GM12872 (cell line): Measurements from ENCODE around the gene SEPTIN11.

Experiments
- CTCF ChIP-seq: IDR thresholded peaks from 3 replicates; pipeline ENCODE4 v1.5.1; 2011; ENCODE audit warnings: low read depth, mild to moderate bottlenecking, low read length, moderate library complexity; ENCODE audit not compliant: insufficient read depth

Gene SEPTIN11

GRCh38 chr4:76998251-76998901 lies 48.8 kb downstream of the SEPTIN11 start:
- TF ChIP-seq CTCF, result no peak
